SK-N-MC (cell line): ENCODE data around the gene JMJD8.

Source experiments
- DNase-seq: peaks from one replicate; pipeline ENCODE4 v3.0.0-alpha.2; 2011; ENCODE audit warnings: low read depth, low spot score
- H3K27ac ChIP-seq: fragments of 200-600 bp; sonication (generic); 2 replicates; pipeline ENCODE4 v1.5.1; 2016; ENCODE audit warnings: mixed run types
- H3K36me3 ChIP-seq: fragments of 200-600 bp; sonication (generic); 2 replicates; pipeline ENCODE4 v1.6.1; 2017; ENCODE audit warnings: antibody characterized with exemption, low read length, mixed read lengths; ENCODE audit not compliant: insufficient read depth
- H3K4me3 ChIP-seq: fragments of 200-600 bp; sonication (generic); 2 replicates; pipeline ENCODE4 v1.5.1; 2016
- H3K9ac ChIP-seq: fragments of 200-600 bp; sonication (generic); 2 replicates; pipeline ENCODE4 v1.8.0; 2017; ENCODE audit warnings: mixed run types, mixed read lengths; ENCODE audit not compliant: insufficient read length
- H3K9me3 ChIP-seq: fragments of 200-600 bp; sonication (generic); 2 replicates; pipeline ENCODE4 v1.6.1; 2017; ENCODE audit warnings: low read depth, mild to moderate bottlenecking, antibody characterized with exemption, low read length, moderate library complexity, mixed read lengths
- EZH2 ChIP-seq: fragments of 200-600 bp; sonication (generic); IDR thresholded peaks from one replicate; pipeline ENCODE4 v1.6.1; 2017; ENCODE audit warnings: antibody characterized with exemption
- FOXP2 ChIP-seq: optimal IDR thresholded peaks from 2 replicates; pipeline ENCODE3; 2011; ENCODE audit warnings: mild to moderate bottlenecking, moderate library complexity; ENCODE audit not compliant: insufficient read depth; ENCODE audit errors: extremely low read length, control extremely low read depth
- POLR2AphosphoS5 ChIP-seq: IDR thresholded peaks from 2 replicates; pipeline ENCODE4 v1.6.1; 2012; ENCODE audit warnings: mild to moderate bottlenecking, low read depth, low read length, borderline replicate concordance

Gene JMJD8

GRCh38 chr16:636206-637080 is 47.7 kb downstream of the JMJD8 start, which contains the start of gene METTL26:
Gene METTL26 (minus strand): TSS chr16:636305. CDS start chr16:636290, 15 bp downstream.
- TF ChIP-seq FOXP2 (no peak), POLR2AphosphoS5 (peak; percentile 86; the same call in 1 of the 2 replicates)
- DNase-seq: peak; percentile 77
- Histone ChIP-seq H3K27ac (peak within 1 kb of the TSS; percentile 96), H3K9me3 (no peaks in the 10 kb centered on the region), H3K4me3 (peak within 1 kb of the TSS; percentile 99), H3K9ac (peak within 1 kb of the TSS; percentile 85), H3K36me3 (no peaks in the 10 kb centered on the region)

GRCh38 chr16:635573-636205 is 48.4 kb downstream of the JMJD8 start:
- TF ChIP-seq POLR2AphosphoS5 (no peak), FOXP2 (no peak), EZH2 (no peak)
- Histone ChIP-seq H3K4me3 (peak overlapping the region; percentile 99), H3K36me3 (no peaks in the 10 kb centered on the region), H3K9me3 (no peaks in the 10 kb centered on the region), H3K27ac (peak overlapping the region; percentile 96), H3K9ac (peak overlapping the region; percentile 85)
- no peak for DNase-seq

GRCh38 chr16:634996-635395 is 49.1 kb downstream of the JMJD8 start:
- TF ChIP-seq POLR2AphosphoS5 (no peak), FOXP2 (no peak), EZH2 (no peak)
- Histone ChIP-seq H3K9me3 (no peaks in the 10 kb centered on the region), H3K27ac (no peak overlapping the region), H3K9ac (no peak overlapping the region), H3K4me3 (peak overlapping the region; percentile 99), H3K36me3 (no peaks in the 10 kb centered on the region)
- DNase-seq: no peak

- TF ChIP-seq POLR2AphosphoS5: no peak; the same call in 1 of the 2 replicates
- no peak for TF ChIP-seq EZH2
- TF ChIP-seq FOXP2: no peak
- no peak overlapping the region for H3K4me3 ChIP-seq
- DNase-seq: no peak
- H3K27ac ChIP-seq: no peak overlapping the region
- H3K36me3 ChIP-seq: no peaks in the 10 kb centered on the region
- H3K9ac ChIP-seq: no peak overlapping the region
- H3K9me3 ChIP-seq: no peaks in the 10 kb centered on the region
These were observed 50.0 kb downstream of the JMJD8 start for GRCh38 chr16:634051-634670.

GRCh38 chr16:633336-634050 is 50.6 kb downstream of the JMJD8 start:
- H3K4me3 ChIP-seq: no peak overlapping the region

GRCh38 chr16:632486-633335 is 51.4 kb downstream of the JMJD8 start:
- no peak for TF ChIP-seq FOXP2
- no peak for TF ChIP-seq EZH2
- TF ChIP-seq POLR2AphosphoS5: no peak
- Histone ChIP-seq H3K9ac (no peak overlapping the region), H3K4me3 (no peak overlapping the region), H3K27ac (no peak overlapping the region), H3K9me3 (no peaks in the 10 kb centered on the region), H3K36me3 (no peaks in the 10 kb centered on the region)
- DNase-seq: no peak

More at GRCh38 chr16:633336-634050, 50.6 kb downstream of the JMJD8 start:
- Histone ChIP-seq H3K9me3 (no peaks in the 10 kb centered on the region), H3K9ac (no peak overlapping the region), H3K36me3 (no peaks in the 10 kb centered on the region), H3K27ac (no peak overlapping the region)
- no peak for DNase-seq
- no peak for TF ChIP-seq POLR2AphosphoS5
- TF ChIP-seq FOXP2: no peak
- TF ChIP-seq EZH2: no peak

- no peak overlapping the region for H3K4me3 ChIP-seq
- H3K27ac ChIP-seq: no peak overlapping the region
- DNase-seq: no peak
- TF ChIP-seq EZH2: no peak
- TF ChIP-seq POLR2AphosphoS5: no peak
- TF ChIP-seq FOXP2: no peak
- no peak overlapping the region for H3K9ac ChIP-seq
- no peaks in the 10 kb centered on the region for H3K9me3 ChIP-seq
- H3K36me3 ChIP-seq: no peaks in the 10 kb centered on the region
These were observed 52.3 kb downstream of the JMJD8 start for GRCh38 chr16:631808-632358.
